HG02763 (cell line): ENCODE measurements around the gene ABRAXAS1.

Experiments
- ATAC-seq: cut with Tn5 transposase; IDR thresholded peaks from one replicate; pipeline ENCODE4 v1.9.1; 2021; ENCODE audit warnings: mild to moderate bottlenecking, moderate library complexity; ENCODE audit not compliant: unreplicated experiment

ABRAXAS1 gene

GRCh38 chr4:83454686-83455085 lies 30.2 kb downstream of the ABRAXAS1 start:
- no peak for ATAC-seq

DNA sequence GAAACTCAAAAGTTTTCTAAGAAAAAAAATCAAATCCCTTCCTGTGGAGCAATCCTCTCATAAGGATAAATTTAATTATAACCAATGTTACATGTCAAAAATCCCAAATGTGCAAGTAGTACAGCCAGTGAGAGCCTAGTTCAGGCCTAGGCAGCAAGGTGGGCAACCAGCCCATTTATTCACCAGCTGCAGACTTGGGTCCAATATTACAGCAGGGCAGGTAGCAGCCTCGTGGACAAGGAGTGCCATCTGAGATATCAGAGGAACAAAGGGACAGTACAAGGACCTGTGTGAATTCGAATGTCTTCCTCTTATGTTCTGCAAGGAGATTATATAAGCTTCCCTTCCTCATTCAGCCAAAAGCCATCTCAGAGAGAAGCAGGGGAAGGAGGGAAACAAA lies 35.9 kb downstream of the ABRAXAS1 start:
- no peak for ATAC-seq

GRCh38 chr4:83440899-83441298 lies 44.0 kb downstream of the ABRAXAS1 start:
- no peak for ATAC-seq

GRCh38 chr4:83440148-83440814 lies 44.6 kb downstream of the ABRAXAS1 start:
- ATAC-seq = no peak

DNA sequence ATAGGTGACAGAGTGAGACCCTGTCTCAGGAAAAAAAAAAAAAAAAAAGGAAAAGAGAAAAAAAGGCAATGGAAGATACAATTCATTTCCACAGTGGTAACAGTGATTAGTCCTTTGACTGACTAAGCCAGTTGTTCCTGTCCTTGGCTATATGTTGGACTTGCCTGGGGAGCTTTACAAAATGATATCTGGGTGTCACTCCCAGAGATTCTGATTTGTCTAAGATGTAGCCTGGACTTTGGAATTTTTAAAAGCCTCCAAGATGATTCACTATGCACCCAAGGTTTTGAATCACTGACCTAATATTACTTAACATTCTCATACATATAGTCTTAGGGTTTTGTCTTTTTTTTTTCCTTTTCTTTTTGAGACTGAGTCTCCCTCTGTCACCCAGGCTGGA lies 46.2 kb downstream of the ABRAXAS1 start:
- no peak for ATAC-seq

DNA sequence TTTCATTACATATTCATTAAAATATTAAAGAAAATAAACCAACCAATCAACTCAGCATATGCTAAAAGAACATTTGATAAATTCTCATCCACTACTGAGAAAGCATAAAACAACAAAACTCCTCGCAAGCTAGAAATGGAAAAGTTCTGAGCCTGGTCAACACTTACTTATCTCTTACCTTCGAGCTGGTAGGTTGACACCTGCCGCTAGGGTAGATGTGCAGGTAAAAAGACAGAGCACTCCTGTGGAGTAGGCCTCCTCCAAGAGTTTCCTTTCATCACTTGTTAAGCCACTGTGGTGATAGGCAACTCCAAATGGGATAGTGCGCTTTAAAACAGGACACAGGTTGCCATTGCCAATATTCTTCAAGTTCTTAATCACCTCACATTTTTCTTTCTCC lies 48.2 kb downstream of the ABRAXAS1 start:
- ATAC-seq = no peak

DNA sequence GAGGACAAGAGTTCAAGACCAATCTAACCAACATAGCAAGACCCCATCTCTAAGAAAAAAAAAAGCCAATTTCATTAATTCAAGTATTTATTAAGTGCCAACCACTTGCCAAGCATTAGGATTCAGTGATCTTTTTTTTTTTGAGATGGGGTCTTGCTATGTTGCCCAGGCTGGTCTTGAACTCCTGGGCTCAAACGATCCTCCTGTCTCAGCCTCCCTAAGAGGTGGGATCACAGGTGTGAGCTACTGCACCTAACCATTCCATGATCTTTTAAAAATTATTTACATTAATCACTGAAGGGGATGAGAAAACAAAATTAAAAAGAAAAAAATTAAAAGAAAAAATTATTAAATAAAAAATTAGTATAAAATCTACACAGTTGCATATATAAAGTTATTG lies 53.7 kb downstream of the ABRAXAS1 start:
- ATAC-seq = no peak

GRCh38 chr4:83418211-83418610 lies 66.7 kb downstream of the ABRAXAS1 start:
- no peak for ATAC-seq

- ATAC-seq = no peak
Observed at GRCh38 chr4:83417566-83417965, 67.3 kb downstream of the ABRAXAS1 start.

DNA sequence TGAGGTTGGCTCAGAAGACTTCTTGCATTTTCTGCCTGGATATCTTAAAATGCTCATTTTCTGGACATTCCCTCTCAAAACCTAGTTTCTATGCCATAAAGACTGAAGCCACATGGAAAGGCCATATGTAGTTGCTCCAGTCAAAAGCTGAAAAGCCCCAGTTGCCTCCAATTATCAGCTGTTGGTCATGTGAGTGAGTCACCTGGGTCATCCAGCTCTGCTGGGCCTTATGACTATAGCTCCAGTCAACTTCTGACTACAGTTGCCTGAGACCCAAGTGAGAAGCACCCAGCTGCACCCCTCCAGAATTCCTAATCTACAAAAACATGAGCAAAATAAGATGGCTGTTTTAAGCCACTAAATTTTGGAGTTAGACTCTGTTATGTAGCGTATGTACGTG lies 71.2 kb downstream of the ABRAXAS1 start:
- no peak for ATAC-seq
